GM18502 (cell line): ENCODE results near the gene MYO16.

ENCODE experiments used
- ATAC-seq: cut with Tn5 transposase; IDR thresholded peaks from one replicate; pipeline ENCODE4 v1.9.1; 2021; ENCODE audit warnings: mild to moderate bottlenecking; ENCODE audit not compliant: unreplicated experiment, poor library complexity

The MYO16 gene

DNA sequence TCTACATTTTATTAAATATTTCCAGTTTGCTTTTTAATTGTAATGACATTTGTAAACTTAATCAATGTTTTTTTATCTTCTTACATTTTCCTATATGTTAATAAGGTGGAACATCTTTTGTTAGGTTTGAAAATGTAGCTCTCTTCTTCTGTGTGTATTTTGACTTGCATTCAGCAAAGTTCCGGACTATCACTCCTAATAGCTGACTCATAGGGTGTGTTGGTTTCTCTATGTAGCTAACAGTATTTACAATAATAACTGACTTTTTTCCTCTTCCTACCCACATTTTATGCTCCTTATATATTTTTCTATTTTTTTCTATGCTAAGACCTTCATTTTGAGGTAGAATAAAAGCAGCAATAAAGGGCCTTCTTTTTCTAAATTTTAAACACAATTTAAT is 28.1 kb downstream of the MYO16 start:
- ATAC-seq, result no peak

DNA sequence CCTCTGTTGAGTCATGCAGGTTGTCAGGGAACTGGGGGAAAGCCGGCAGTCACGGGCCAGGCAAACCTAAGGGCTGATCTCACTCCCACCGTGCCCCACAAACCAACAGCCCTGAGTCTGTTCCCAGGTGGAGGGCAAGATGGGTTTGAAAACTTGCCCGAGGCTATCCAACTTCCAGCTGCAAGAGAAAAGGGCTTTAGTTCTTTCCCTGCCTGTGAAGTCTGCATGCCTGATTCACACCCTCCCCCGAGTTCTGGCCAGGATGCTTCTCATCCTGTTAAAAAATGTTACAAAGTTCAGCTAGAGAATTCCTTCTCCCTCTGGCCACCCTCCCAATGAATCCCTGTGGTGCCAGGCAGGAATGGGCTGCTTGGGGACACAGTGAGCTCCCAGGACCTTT is 33.1 kb downstream of the MYO16 start:
- no peak for ATAC-seq

DNA sequence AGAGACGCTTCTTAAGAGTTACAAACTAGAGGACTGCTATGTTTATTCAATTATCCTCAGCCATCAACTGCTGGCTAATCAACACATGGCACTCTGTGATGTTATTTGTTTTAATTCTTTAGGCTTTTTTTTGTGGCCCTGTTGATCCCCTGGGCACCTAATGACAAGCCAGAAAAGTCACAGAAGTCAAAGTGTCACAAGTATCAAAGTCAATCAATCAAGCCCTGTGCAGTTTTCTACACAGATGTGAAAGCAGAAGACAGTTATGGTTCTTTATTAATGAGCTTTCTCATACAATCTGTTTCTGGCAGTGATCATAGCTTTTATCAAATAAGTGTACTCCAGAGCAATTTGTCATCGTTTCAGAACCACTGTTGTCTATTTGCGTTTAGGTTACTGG is 34.3 kb downstream of the MYO16 start:
- ATAC-seq, result no peak

DNA sequence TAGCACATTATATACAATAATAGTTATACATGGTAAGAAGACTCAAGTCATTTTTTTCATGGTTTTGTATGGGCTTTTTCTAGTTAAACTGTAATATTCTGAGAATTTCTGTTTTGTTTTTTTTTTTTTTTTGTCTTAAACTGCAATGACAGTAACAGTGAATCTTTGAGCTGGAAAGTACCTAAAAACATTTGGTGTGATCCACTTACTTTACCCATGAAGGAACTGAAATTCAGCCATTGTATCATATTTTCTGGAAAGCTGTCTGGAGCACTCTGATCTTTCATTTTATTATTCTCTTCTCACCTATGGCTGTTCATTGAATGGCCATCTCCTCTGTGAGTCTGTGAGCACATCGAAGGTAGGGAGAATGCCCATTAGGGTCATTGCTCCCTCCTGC is 37.8 kb downstream of the MYO16 start:
- no peak for ATAC-seq

DNA sequence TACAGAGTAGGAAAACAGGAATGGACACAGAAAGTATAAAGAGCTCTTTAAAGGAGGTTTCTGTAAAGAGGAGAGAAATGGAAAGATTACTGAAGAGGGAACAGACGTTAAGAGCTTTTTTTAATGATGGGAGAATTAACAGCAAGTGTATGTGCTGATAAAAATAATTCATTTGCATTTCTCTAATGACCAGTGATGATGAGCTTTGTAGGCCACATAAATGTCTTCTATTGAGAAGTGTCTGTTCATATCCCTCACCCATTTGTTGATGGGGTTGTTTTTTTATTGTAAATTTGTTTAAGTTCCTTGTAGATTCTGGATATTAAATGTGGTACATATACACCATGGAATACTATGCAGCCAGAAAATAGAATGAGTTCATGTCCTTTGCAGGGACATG is 40.0 kb downstream of the MYO16 start:
- ATAC-seq, result no peak

DNA sequence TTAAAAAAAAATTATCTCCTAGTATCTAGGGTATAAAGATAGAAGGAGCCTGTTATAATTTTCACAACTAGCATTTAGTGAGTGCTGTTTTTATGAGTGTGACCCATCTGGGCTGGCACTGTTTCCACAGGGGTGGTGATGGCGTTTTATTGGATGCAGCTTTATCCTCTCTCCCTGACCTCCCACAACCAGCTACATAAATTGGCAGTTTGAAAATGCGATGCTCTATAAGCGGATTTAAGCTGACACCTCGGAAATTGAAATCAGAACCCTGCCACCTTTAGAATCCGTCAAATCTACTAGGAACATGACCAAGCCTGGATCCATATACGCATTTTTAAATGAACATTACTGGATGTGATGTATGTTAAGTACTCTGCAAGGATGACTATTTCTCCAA is 44.9 kb downstream of the MYO16 start:
- ATAC-seq, result no peak

DNA sequence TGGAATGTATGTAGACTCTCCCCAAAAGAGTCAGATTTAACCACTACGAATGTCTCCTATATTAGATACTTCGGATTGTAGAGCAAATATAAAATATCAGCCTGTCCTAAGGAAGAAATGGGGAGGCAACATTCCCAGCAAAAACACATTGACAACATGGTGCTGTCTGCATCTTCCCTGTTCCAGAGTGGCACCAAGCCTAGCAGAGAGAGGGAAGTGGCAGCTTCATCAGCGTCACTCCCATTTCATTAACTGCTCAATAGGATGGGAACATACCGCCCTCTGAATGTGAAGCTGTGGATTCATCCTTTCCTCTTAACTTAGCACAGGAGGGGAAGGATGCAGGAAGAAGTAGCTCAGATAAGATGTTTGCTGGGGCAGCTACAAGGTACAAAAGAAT is 45.4 kb downstream of the MYO16 start:
- ATAC-seq, result no peak

DNA sequence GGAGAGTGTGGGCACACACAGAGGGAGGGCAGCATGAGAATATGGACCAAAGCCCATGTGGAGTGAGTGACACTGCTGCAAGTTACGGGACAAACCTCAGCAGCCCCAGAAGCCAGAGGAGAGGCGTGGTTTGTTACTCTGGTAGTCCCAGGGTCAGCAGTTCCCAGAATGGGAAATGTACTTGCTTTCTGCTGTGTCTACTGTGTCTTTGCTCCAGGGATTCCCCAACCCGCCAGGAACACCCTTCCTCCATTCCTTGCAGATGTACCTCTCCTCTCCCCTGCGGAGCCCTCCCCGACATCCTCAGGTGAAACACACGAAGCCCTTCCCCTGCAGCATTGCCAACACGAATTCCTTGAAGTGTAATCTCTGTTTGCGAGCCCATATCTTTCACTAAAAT is 47.2 kb downstream of the MYO16 start:
- no peak for ATAC-seq

DNA sequence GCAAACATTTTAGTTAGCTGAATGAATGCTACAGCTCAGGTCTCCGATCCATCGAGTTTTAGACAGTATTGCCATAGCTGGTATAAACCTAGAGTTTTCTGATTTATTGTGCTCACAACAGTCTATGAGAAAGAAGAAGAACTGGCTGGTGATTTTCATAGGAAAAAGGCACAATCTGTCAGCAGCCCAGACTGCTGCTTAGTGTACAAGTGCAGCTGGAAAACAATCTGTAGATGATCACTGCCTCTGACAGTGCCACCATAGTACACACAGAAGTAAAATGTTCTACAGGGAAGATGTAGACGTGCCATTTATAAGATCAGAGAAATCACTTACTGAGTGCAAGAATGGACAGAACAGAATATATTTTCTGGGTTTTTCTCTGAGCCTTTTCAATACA is 48.4 kb downstream of the MYO16 start:
- ATAC-seq, result no peak

DNA sequence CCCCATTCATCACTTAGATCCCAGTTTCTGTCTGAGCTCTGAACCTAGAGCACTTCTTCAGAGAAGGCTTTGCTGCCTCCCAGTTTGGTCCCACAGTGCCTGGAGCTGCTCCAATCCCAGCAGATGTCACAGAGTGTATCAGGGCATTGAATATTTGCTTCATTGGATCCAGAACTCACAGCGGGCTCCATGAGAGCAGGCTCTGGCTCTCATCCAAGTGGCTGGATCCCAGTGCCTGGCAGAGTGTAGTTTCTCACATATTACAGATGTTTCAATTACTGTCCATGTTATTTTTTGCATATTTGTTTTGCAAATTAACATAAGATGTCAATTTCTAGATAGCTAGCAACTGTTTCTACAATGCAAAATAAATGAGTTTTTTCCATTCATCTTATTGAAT is 50.6 kb downstream of the MYO16 start:
- ATAC-seq, result no peak

DNA sequence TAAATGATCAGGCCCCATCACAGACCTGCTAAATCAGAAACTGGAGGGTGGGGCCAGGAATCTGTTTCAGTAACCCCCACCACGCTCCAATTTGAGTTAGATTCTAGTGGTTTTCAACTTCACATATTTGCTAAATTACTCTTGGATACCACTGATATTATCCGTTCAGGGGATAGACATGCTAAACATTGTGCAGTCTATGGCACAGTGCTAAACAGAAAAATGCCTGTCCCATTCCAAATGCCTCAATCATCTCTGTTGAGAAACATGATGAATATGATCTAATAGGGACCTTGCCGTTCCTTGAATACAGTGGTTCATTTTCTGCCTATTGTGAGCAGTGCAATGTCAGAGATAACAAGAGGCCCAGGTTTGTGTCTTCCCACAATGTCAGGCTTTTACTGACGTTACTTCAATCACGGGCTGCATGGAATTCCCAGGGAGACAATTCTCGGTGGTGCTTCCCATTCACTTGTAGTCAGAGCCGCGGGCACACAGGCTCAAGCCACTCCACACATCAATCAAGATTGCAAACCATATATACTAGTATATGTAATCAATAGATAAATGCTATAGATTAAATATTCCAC is 52.7 kb downstream of the MYO16 start:
- ATAC-seq, result no peak

DNA sequence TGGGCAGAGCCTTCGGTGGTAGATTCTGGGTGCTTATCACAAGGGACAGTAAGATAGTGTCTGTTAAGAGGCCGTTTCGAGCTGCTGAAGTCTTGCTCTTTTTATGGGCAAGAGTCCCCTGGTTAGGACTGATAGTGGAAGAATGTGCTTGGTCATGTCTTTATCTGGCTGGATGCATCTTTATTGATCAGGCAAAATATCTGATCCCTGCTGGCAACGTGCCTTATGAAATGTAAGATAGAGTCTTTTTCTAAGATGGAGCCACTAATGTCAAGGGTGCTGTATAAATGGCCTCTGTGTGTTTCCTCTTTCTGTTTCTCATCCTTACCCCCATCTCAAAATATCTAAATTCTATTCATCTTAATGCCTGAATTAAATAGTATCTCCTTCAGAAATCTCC is 53.3 kb downstream of the MYO16 start:
- no peak for ATAC-seq

DNA sequence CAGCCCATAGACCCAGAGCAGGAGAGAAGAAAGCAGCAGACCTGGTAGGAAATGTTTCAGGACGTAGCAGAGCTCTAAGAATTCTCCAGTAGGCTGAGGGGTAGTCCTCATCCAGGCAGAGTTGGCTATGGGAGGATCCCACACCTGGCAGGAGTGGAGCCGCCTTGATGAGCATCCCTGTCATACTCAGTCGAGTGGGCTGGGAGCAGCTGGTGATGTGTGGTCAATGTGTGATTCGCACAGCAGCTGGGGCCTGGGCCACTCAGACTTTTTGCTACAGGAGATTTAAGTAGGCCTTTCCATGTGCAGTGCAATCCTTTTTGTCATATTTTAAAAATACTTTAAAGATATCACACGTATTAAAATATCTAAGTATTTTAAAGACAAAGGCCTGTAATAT is 56.6 kb downstream of the MYO16 start:
- no peak for ATAC-seq

DNA sequence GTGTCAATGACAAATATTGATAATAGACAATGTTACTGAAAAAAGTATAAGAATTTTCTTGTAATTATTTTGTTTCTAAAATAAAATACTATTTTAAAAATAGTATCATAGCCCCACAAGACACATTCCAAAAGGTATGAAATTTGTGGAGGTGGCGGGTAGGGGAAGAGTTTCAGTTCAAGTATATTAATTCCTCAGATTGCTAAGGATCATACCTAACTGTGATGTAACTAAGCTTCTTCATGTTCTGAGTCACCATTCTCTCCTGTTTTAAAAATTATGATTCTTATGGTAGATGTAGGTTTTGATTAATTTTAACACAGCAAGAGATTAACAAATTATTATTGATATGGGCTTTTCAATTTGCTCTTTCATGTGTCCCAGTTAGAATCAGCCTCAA is 61.3 kb downstream of the MYO16 start:
- ATAC-seq, result no peak

DNA sequence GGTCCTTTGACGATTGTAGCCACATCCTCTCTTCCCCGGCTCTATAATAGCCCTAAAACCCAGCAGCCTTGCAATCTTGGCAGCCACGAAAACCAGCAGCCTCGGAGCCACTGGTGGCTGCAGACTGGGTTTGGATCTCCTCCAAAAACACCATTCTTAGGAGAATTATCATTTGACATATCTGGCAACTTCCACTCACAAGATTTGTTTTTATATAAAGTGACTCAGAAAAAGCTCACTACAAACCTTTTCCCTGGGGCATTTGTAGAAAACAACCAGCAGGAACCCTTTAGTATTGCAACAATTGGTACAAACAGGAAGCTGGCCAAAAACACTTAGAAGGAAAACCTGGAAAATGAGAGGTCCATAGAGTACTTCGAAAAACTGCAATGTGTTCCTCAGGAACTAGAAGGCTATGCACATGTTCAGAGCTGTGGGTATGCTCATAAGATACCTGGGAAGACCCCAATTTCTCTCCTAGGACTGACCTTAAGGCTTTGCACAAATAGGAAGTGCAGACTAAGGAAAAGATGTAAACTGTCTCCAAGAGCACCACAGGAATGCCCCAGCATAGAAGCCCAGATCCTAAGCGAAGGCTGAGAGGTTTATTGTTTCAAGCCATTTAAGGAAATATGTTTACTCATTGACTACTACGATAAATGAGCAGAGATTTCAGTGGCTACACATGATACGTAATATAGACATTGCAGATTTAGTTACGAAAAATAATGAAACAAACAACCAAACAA is 71.2 kb downstream of the MYO16 start:
- ATAC-seq, result no peak

DNA sequence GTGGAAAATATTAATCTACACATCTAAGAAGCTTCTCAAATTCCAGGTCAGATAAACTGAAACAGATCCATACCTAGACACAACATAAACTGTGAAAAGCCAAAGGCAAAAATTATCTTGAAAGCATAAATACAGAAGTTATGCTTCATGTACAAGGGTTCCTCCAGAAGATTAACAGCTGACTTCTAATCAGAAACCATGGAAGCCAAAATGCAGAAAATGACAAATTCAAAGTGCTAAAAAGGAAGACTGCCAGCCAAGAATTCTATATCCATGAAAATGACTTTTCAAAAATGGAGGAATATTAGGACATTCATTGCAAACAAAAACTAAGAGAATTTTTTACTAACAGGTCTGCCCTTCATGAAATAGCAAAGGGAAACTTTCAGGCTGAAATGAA is 72.8 kb downstream of the MYO16 start:
- no peak for ATAC-seq

DNA sequence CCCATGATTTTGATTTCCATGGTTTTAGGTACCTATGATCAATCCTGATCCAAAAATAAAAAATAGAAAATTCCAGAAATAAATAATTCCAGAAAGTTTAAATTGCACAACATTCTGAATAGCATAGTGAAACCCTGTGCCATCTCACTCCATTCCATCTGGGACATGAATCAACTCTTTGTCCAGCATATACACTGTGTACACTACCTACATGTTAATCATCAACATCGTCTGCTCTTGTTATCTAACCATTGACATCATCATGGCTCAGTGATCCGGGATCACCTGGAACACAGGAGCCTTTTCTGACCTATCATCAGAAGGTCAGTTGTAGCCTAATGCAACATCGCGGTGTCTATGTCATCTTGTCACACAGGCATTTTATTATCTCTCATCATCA is 75.6 kb downstream of the MYO16 start:
- ATAC-seq, result no peak

DNA sequence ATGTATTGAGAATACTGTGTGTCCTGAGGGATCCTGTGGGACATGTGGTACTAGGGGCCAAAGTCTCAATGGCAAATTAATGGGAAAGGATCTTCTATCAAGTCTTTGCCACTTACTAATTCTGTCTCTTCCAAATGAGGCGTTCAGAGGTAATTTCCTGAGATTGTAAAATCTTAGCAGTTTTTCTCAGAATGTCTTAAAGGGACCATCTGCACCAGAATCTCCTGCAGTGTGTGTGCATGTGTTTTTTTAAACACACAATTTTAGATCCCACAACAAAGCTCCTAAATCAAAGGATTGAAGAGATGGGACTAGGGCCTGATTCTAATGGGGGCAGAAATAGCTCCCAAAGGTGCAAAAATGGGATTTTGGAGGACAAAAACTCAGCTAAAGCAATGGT is 78.2 kb downstream of the MYO16 start:
- ATAC-seq, result no peak

DNA sequence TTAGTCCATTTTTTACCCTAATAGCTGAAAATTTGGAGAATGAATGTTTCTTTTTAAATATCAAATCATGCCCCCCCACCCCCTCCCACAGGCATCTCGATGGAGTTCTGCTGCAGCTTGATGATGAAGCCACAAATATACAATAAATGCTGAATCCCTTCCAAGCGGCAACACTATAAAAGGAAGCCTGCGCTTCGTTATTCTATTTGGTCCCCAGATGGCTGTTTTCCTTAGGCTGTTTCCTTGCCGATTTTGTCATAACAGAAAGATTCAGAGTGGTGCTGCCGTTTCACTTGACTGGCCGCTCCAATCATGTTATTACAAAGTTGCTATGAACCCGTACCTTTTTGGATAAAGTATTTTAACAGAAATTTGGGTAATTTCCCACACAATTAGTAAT is 79.5 kb downstream of the MYO16 start:
- no peak for ATAC-seq

DNA sequence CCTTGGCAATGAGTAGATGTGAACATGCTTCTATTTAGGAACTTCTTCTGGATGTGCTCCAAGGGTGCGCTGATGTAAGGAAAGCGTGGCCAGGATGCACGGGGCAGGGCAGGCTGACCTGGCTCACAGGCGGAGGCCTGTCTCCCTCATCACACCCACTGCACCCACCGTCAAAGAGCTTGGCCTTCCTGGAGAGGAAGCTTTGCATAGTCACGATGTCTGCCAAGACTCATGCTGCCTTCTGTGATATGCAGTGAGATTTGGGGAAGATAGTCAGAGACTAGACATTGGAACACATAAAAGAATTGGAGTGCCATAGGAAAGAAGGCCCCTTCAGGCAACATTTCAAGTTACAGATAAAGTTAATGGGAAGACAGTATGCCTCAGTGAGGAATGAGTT is 82.0 kb downstream of the MYO16 start:
- no peak for ATAC-seq

DNA sequence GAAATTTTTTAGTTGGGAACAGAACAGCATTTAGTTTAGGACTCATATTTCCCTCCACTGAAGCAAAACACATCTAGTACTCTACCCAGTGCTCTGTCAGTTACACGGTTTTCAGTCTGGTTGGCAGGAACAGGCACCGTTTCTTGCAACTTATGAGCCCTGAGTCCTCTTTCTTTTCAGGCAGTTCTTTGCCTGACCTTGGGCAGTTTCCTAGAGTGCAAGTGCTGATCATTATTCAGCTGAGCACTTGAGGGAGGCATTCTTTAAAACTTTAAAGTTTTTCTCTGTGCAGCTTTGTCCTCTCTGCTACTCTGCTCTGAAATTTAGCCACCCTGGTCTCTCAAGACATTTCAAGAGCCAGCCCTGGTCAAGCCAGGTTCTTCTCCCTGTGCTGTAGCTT is 96.1 kb downstream of the MYO16 start:
- no peak for ATAC-seq

DNA sequence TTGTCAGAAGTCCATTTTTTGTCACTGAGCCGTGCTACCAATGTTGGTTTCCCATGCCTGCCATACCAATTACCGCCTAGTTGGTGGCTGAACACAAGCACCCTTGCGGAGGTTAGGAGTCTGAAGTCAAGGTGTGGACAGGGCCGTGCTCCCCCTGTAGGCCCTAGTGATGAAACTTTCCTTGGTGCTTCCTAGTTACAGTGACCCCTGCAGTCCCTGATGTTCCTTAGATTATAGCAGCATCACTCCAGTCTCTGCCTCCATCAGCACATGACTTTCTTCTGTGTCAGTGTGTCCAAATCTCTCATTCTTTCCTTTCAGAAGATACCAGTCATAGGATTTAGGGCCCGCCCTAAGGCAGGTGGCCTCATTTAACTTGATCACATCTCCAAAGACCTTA is 99.0 kb downstream of the MYO16 start:
- ATAC-seq, result no peak
